Measurements from ENCODE around the gene RNF227.

GRCh38 chr17:7946441-7946840, 30.4 kb upstream of the RNF227 start:
- TF ChIP-seq CTCF (CRISPR knock-in tag; IDR thresholded peaks at IDR 0.05) (no peak), HNRNPLL (IDR thresholded peaks at IDR 0.05; ENCODE audit: low read depth, low read length, poor library complexity, severe bottlenecking) (no peak), SNAPC5 (CRISPR knock-in tag; IDR thresholded peaks at IDR 0.05; ENCODE audit: borderline replicate concordance) (no peak), TAF15 (IDR thresholded peaks at IDR 0.05; ENCODE audit: low read depth, low read length, poor library complexity, severe bottlenecking) (no peak), ZNF709 (CRISPR knock-in tag; IDR thresholded peaks at IDR 0.05) (no peak), REL (CRISPR knock-in tag; conservative IDR thresholded peaks at IDR 0.05) (no peak), NFYB (CRISPR knock-in tag; IDR thresholded peaks at IDR 0.05) (no peak), POLR2A (IDR thresholded peaks at IDR 0.05; ENCODE audit: insufficient read depth in 1 of 2, low read depth in 2 of 2, low read length in 2 of 2) (no peak)
- TF ChIP-seq, protein P1, sequence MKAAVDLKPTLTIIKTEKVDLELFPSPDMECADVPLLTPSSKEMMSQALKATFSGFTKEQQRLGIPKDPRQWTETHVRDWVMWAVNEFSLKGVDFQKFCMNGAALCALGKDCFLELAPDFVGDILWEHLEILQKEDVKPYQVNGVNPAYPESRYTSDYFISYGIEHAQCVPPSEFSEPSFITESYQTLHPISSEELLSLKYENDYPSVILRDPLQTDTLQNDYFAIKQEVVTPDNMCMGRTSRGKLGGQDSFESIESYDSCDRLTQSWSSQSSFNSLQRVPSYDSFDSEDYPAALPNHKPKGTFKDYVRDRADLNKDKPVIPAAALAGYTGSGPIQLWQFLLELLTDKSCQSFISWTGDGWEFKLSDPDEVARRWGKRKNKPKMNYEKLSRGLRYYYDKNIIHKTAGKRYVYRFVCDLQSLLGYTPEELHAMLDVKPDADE (CRISPR knock-in tag; IDR thresholded peaks at IDR 0.05), result no peak
